Tibial nerve (tissue), 4 donors: ENCODE measurements around the gene DENND11.

Experiments used
- CTCF ChIP-seq, 5 experiments: fragments of 200-600 bp in 3 of 5; fragments of 450-650 bp in 2 of 5; sonication (generic) in 3 of 5; IDR thresholded peaks; one replicate each; pipeline ENCODE4 v1.5.1; 2016 to 2019; ENCODE audit warnings: antibody characterized with exemption in 5 of 5, mild to moderate bottlenecking in 3 of 5, moderate library complexity in 2 of 5
- EP300 ChIP-seq, 2 donors: sonication (generic); formaldehyde crosslinking; IDR thresholded peaks; one replicate each; pipeline ENCODE4 v1.6.1; 2017; ENCODE audit warnings: antibody characterized with exemption in 2 of 2, mild to moderate bottlenecking in 1 of 2
- POLR2A ChIP-seq, 2 donors: fragments of 450-650 bp; IDR thresholded peaks; one replicate each; pipeline ENCODE4 v1.6.1; 2017; ENCODE audit warnings: antibody characterized with exemption in 2 of 2, mild to moderate bottlenecking in 2 of 2, moderate library complexity in 2 of 2

DNA sequence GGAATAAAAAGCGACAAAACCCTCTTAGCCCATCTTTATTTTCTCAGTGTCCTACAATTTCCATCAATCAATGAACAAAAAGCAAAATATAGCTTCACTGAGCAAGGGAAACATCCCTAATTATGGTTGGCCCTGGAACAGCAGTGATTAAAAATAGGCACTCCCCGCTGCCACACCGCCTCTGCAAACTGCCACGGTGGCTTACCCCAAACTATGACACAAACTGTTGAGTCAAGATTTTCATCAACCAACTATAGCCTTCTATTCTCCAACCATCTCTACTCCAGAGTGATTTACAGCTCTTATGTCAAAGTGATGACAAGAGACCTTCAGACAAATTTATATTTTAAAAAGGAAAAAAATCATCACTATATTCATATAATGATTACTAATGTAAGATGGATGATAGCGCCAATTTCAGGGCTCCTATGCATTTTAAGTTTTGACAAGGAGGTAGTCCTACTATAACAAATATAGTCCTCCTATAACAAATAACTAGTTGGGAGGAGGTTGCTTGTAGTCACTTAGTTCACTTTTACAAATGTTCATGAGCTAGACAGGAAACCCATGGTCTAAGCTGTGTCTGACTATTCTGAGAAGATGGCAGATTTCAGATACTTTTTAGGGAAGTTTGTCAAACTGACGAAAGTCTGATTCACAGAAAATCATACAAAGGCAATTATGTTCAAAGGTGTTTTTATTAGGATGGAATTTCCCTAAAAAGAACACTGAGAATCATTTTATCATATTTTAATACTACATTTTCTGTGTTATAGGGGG lies 26.3 kb downstream of the DENND11 start:
- TF ChIP-seq CTCF (IDR thresholded peaks at IDR 0.05) (no peak), POLR2A (IDR thresholded peaks at IDR 0.05) (no peak), EP300 (IDR thresholded peaks at IDR 0.05) (no peak)
